HCT116 (cell line): Measurements from ENCODE around the gene MOG. TPM values are rescaled to one million over a fixed set of nuclear protein-coding genes. Genes with fewer than 3 reads are reported as not detected.

Experiments
- ATAC-seq: fragments of 200-7000 bp; cut with Tn5 transposase; 2 replicates; pipeline ENCODE4 v1.9.1; 2020; ENCODE audit warnings: mild to moderate bottlenecking, moderate library complexity
- BruUV-seq: library from RNA; stranded (reverse); fragments of 400-500 nt; replicated peaks from 2 replicates; lab custom pipeline; 2021; lab: Mats Ljungman, UMichigan
- CTCF ChIA-PET: fragments of 300-600 bp; sonication (Branson Sonifier 250); formaldehyde crosslinking; loops from one replicate; lab custom pipeline; 2021; ENCODE audit warnings: antibody characterized with exemption; lab: Charles Lee
- POLR2A ChIA-PET: fragments of 300-600, 350-600 bp; sonication (Branson Sonifier 250); formaldehyde crosslinking; loops from one replicate; lab custom pipeline; 2021; ENCODE audit warnings: antibody characterized with exemption; lab: Charles Lee
- RAD21 ChIA-PET, 2 experiments: fragments of 300-600 bp; sonication (Branson Sonifier 250); formaldehyde crosslinking; loops; one replicate each; lab custom pipeline; 2023; ENCODE audit warnings: low total read pairs in 2 of 2; ENCODE audit not compliant: uncharacterized antibody in 2 of 2, unreplicated experiment in 2 of 2, low non-redundant PET in 1 of 2; lab: Charles Lee
- DNase-seq: peaks from one replicate; pipeline ENCODE4 v3.0.0-alpha.2; 2010; ENCODE audit warnings: low read depth, low spot score
- H2AFZ ChIP-seq: fragments of 200-600 bp; shearing (Covaris generic), sonication (generic); 2 replicates; pipeline ENCODE4 v1.6.1; 2017; ENCODE audit warnings: low read depth, mixed run types, mixed read lengths, antibody characterized with exemption, low read length; ENCODE audit not compliant: poor library complexity, severe bottlenecking
- H3K27ac ChIP-seq: 2 replicates; pipeline ENCODE4 v1.5.1; 2012; ENCODE audit warnings: low read depth, low read length
- H3K27me3 ChIP-seq: fragments of 200-600 bp; sonication (generic); 2 replicates; pipeline ENCODE4 v1.6.1; 2016; ENCODE audit warnings: mixed run types, low read length, mixed read lengths; ENCODE audit not compliant: insufficient read depth
- H3K36me3 ChIP-seq, 2 experiments: fragments of 200-500 bp in 1 of 2; fragments of 200-600 bp in 1 of 2; sonication (Bioruptor generic) in 1 of 2; sonication (generic) in 1 of 2; 2 replicates each; pipeline versions ENCODE4 v1.5.1 to v1.6.1; 2014 to 2016; ENCODE audit warnings: low read length in 2 of 2, inconsistent platforms in 1 of 2, mixed read lengths in 1 of 2, mixed run types in 1 of 2; ENCODE audit not compliant: insufficient read depth in 2 of 2, control insufficient read depth in 1 of 2
- H3K4me1 ChIP-seq, 2 experiments: fragments of 200-600 bp in 1 of 2; sonication (generic) in 1 of 2; 2 replicates each; pipeline versions ENCODE4 v1.5.1 to v1.6.1; 2012 to 2017; ENCODE audit warnings: low read length in 2 of 2, inconsistent platforms in 1 of 2, mild to moderate bottlenecking in 1 of 2, mixed read lengths in 1 of 2, mixed run types in 1 of 2, moderate library complexity in 1 of 2; ENCODE audit not compliant: insufficient read depth in 2 of 2, control insufficient read depth in 1 of 2
- H3K4me2 ChIP-seq: fragments of 200-600 bp; sonication (generic); 2 replicates; pipeline ENCODE4 v1.6.1; 2017; ENCODE audit warnings: mixed run types, low read length, mixed read lengths
- H3K4me3 ChIP-seq, 2 experiments: fragments of 200-600 bp in 1 of 2; sonication (generic) in 1 of 2; replicated peaks in 1 of 2; 2 replicates each; pipeline ENCODE4 v1.5.1; 2011 to 2016; ENCODE audit warnings: low read length in 2 of 2, control low read depth in 1 of 2, low read depth in 1 of 2, mild to moderate bottlenecking in 1 of 2, mixed read lengths in 1 of 2, mixed run types in 1 of 2
- H3K79me2 ChIP-seq: fragments of 200-600 bp; sonication (generic); 2 replicates; pipeline ENCODE4 v1.6.1; 2017; ENCODE audit warnings: mild to moderate bottlenecking, mixed run types, low read length, moderate library complexity, mixed read lengths; ENCODE audit not compliant: insufficient read depth
- H3K9ac ChIP-seq: fragments of 200-600 bp; sonication (generic); 2 replicates; pipeline ENCODE4 v1.6.1; 2016; ENCODE audit warnings: low read length, mixed read lengths
- H3K9me2 ChIP-seq: fragments of 200-600 bp; sonication (generic), shearing (Covaris generic); 2 replicates; pipeline ENCODE4 v1.6.1; 2017; ENCODE audit warnings: mixed run types, mild to moderate bottlenecking, moderate library complexity; ENCODE audit not compliant: insufficient read depth
- H3K9me3 ChIP-seq, 2 experiments: fragments of 200-500 bp in 1 of 2; fragments of 200-600 bp in 1 of 2; sonication (Bioruptor generic) in 1 of 2; sonication (generic) in 1 of 2; 2 replicates each; pipeline ENCODE4 v1.6.1; 2014 to 2017; ENCODE audit warnings: low read length in 2 of 2, mixed read lengths in 2 of 2, inconsistent platforms in 1 of 2, low read depth in 1 of 2, mild to moderate bottlenecking in 1 of 2, mixed run types in 1 of 2, moderate library complexity in 1 of 2; ENCODE audit not compliant: control insufficient read depth in 1 of 2, insufficient read depth in 1 of 2
- H4K20me1 ChIP-seq: fragments of 200-600 bp; sonication (generic), shearing (Covaris generic); 2 replicates; pipeline ENCODE4 v1.6.1; 2017; ENCODE audit warnings: mixed run types, mild to moderate bottlenecking, moderate library complexity; ENCODE audit not compliant: insufficient read depth
- CTCF ChIP-seq, 3 experiments: fragments of 200-600 bp in 1 of 3; sonication (generic) in 1 of 3; IDR thresholded peaks in 2 of 3; conservative IDR thresholded peaks in 1 of 3; 2 replicates each; pipeline ENCODE4 v1.5.1; 2012 to 2017; ENCODE audit warnings: low read depth in 2 of 3, low read length in 2 of 3, antibody characterized with exemption in 1 of 3, borderline replicate concordance in 1 of 3, control low read depth in 1 of 3, mild to moderate bottlenecking in 1 of 3, mixed read lengths in 1 of 3, mixed run types in 1 of 3, moderate library complexity in 1 of 3; ENCODE audit not compliant: insufficient read depth in 1 of 3
- EGR1 ChIP-seq: IDR thresholded peaks from 2 replicates; pipeline ENCODE4 v1.6.1; 2012; ENCODE audit warnings: low read depth
- ELF1 ChIP-seq: IDR thresholded peaks from 2 replicates; pipeline ENCODE4 v1.6.1; 2012; ENCODE audit warnings: low read depth, borderline replicate concordance
- EZH2phosphoT487 ChIP-seq: fragments of 200-600 bp; IDR thresholded peaks from 2 replicates; pipeline ENCODE4 v1.6.1; 2018; ENCODE audit warnings: antibody characterized with exemption, borderline replicate concordance
- POLR2A ChIP-seq: IDR thresholded peaks from 2 replicates; pipeline ENCODE4 v1.7.0; 2011; ENCODE audit warnings: borderline replicate concordance; ENCODE audit not compliant: insufficient read depth, insufficient read length; ENCODE audit errors: extremely low read depth
- POLR2AphosphoS5 ChIP-seq: IDR thresholded peaks from 2 replicates; pipeline ENCODE4 v1.6.1; 2011; ENCODE audit warnings: mild to moderate bottlenecking, low read depth, low read length, moderate library complexity
- SIN3A ChIP-seq: IDR thresholded peaks from 2 replicates; pipeline ENCODE4 v1.6.1; 2012; ENCODE audit warnings: low read depth
- SP1 ChIP-seq: IDR thresholded peaks from 2 replicates; pipeline ENCODE4 v1.6.1; 2012; ENCODE audit warnings: low read depth
- SRF ChIP-seq: IDR thresholded peaks from 2 replicates; pipeline ENCODE4 v1.6.1; 2012; ENCODE audit warnings: low read depth
- ZFX ChIP-seq: fragments of 450-650 bp; IDR thresholded peaks from 2 replicates; pipeline ENCODE4 v1.6.1; 2017
- ZNF274 ChIP-seq: fragments of 200-500 bp; sonication (Bioruptor generic); IDR thresholded peaks from 2 replicates; pipeline ENCODE4 v1.6.1; 2014; ENCODE audit warnings: mild to moderate bottlenecking, low read depth, low read length, inconsistent platforms
- intact Hi-C: fragments of 100-400 bp; cut with micrococcal nuclease; formaldehyde crosslinking; loops from 2 replicates; pipeline ENCODE4 v1.10.0; 2022
- total RNA-seq: library from RNA; stranded (reverse); gene quantifications from one replicate; pipeline ENCODE4 v1.2.1, GENCODE V29; 2021; ENCODE audit not compliant: unreplicated experiment

Gene MOG
- total RNA-seq, 1 experiment from 2014 or later: not detected

DNA sequence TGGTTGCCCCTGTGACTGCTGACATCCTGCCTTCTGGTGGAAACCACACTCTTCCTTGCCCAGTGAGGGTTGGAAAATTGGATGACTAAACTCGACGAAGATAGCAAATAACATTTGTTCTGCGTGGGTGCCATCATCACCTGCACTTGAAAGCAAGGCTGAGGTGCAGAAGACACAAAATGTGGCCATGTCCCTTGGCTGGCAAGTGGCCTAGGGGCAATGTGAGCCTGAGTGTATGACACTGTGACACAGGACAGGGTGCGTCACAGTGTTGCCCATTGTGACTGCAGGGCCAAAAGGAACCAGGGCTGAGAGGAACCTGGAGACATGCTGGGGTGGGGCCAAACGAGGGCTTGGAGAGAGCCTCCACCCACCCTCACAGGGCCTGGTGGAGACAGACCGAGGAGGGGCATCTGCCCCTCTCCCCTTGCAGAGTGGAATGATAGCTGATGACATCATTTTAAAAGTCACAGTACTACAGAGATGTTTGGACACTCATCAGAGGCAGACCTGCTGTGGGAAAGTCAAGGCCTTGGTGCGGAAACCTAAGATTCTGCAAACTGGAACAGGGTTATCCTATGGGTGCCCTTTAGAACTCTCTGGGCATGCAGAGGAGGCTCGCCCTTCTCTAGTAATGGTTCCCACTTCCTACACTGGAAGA lies 53.5 kb downstream of the MOG start:
- H4K20me1 ChIP-seq: no peaks in the 10 kb centered on the region
- H3K9ac ChIP-seq: no peak overlapping the region
- RAD21 ChIA-PET: no interaction called here
- no peak for ATAC-seq
- H3K27me3 ChIP-seq: peaks cover 5% of the 10 kb centered on the region; the same call in 1 of the 2 replicates
- H3K27ac ChIP-seq: no peak overlapping the region
- H3K4me3 ChIP-seq: no peak overlapping the region
- no peaks in the 10 kb centered on the region for H3K79me2 ChIP-seq
- POLR2A ChIA-PET: no interaction called here
- H2AFZ ChIP-seq: no peak overlapping the region
- H3K9me2 ChIP-seq: no peaks in the 10 kb centered on the region
- no peaks in the 10 kb centered on the region for H3K36me3 ChIP-seq
- no peaks in the 10 kb centered on the region for H3K9me3 ChIP-seq
- CTCF ChIA-PET: interaction anchor here (0.8 kb wide), 1 partner anchor 14 kb away, joined by 4 read pairs; no protein-coding TSS in a partner anchor
- H3K4me1 ChIP-seq: no peaks in the 10 kb centered on the region
- no peak overlapping the region for H3K4me2 ChIP-seq
- intact Hi-C loops: no loop called here
- BruUV-seq: no TSS peak
- DNase-seq: no peak
- TF ChIP-seq EZH2phosphoT487 (no peak), SP1 (no peak), EGR1 (no peak), CTCF (IDR thresholded peaks at IDR 0.05 in 2 of 3, conservative IDR thresholded peaks at IDR 0.05 in 1 of 3; ENCODE audit: borderline replicate concordance in 1 of 3, insufficient read depth in 1 of 3, low read depth in 2 of 3, low read length in 2 of 3) (no peak), ELF1 (no peak), ZFX (no peak), POLR2AphosphoS5 (no peak), SIN3A (no peak), ZNF274 (no peak), POLR2A (no peak), SRF (no peak)
